ACC112 (cell line): ENCODE results near the gene MED13L.
A peak's percentile ranks its signal among the peaks of the same experiment; 100 is the strongest.
"Not testable (repeated sequence)": the region's sequence is repeated elsewhere in the genome, so short reads cannot be mapped to it uniquely, and the experiment has no call there.

ENCODE experiments used
- H2AFZ ChIP-seq: fragments of 200-600 bp; sonication (generic); one replicate; pipeline ENCODE4 v1.6.0; 2017; ENCODE audit warnings: antibody characterized with exemption, low read length; ENCODE audit not compliant: unreplicated experiment
- H3K27ac ChIP-seq: fragments of 200-600 bp; sonication (generic); 2 replicates; pipeline ENCODE4 v1.5.1; 2014; ENCODE audit warnings: low read depth, mild to moderate bottlenecking, antibody characterized with exemption, low read length, moderate library complexity
- H3K27me3 ChIP-seq: fragments of 200-600 bp; sonication (generic); 2 replicates; pipeline ENCODE4 v1.6.1; 2014; ENCODE audit warnings: mild to moderate bottlenecking, antibody characterized with exemption, low read length, moderate library complexity, mixed read lengths; ENCODE audit not compliant: insufficient read depth
- H3K36me3 ChIP-seq: fragments of 200-600 bp; sonication (generic); 2 replicates; pipeline ENCODE4 v1.6.1; 2016; ENCODE audit warnings: mild to moderate bottlenecking, antibody characterized with exemption, low read length, moderate library complexity, mixed read lengths; ENCODE audit not compliant: insufficient read depth
- H3K4me1 ChIP-seq: fragments of 200-600 bp; sonication (generic); one replicate; pipeline ENCODE4 v1.6.1; 2016; ENCODE audit warnings: low read length, mixed read lengths; ENCODE audit not compliant: insufficient read depth, unreplicated experiment, control insufficient read depth
- H3K4me3 ChIP-seq: fragments of 200-600 bp; sonication (generic); 2 replicates; pipeline ENCODE4 v1.5.1; 2014; ENCODE audit warnings: mild to moderate bottlenecking, low read depth, low read length
- H3K79me2 ChIP-seq: fragments of 200-600 bp; sonication (generic); one replicate; pipeline ENCODE4 v1.6.0; 2016; ENCODE audit warnings: low read length; ENCODE audit not compliant: control insufficient read depth, unreplicated experiment, insufficient read depth

The MED13L gene

DNA sequence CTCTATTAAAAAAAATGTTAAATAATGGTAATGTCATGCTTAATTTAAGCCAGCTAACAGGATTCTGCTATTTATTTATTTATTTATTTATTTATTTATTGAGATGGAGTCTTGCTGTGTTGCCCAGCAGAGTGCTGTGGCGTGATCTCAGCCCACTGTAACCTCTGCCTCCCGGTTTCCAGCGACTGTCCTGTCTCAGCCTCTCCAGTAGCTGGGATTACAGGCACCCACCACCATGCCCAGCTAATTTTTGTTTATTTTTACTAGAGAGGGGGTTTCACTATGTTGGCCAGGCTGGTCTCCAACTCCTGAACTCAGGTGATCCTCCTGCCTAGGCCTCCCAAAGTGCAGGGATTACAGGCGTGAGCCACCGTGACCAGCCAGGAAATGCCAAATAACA, 43.3 kb downstream of the MED13L start:
- Histone ChIP-seq H3K79me2 (peaks cover 80% of the 10 kb centered on the region), H3K4me1 (peaks cover 40% of the 10 kb centered on the region)
- not testable (repeated sequence) for H3K36me3 ChIP-seq, H3K4me3 ChIP-seq, H2AFZ ChIP-seq, H3K27ac ChIP-seq, H3K27me3 ChIP-seq

DNA sequence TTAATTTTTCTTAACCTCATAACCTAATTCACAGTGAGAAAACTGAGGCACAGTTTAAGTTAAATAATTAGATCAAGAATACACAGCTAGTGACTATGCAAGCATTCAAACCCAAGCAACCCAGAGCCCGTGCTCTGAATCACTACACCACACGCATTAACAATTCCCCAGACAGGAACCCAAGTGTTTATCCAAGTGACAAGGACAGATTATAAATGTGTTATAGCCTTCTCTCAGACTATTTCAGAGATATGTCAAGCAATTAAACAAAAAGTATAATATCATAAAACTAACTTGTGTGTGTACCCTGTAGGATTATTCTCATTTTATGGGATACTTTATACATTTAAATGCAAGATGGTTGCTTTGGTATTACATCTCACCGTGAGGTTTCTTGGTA, 43.8 kb downstream of the MED13L start:
- H2AFZ ChIP-seq, result no peak overlapping the region
- H3K27ac ChIP-seq, result no peak overlapping the region
- no peaks in the 10 kb centered on the region; the same call in 1 of the 2 replicates for H3K36me3 ChIP-seq
- peaks cover 83% of the 10 kb centered on the region for H3K79me2 ChIP-seq
- H3K4me3 ChIP-seq, result no peak overlapping the region
- no peaks in the 10 kb centered on the region for H3K27me3 ChIP-seq
- peaks cover 40% of the 10 kb centered on the region for H3K4me1 ChIP-seq

- peaks cover 75% of the 10 kb centered on the region for H3K79me2 ChIP-seq
Measured at GRCh38 chr12:116227811-116228210, 49.7 kb downstream of the MED13L start.

DNA sequence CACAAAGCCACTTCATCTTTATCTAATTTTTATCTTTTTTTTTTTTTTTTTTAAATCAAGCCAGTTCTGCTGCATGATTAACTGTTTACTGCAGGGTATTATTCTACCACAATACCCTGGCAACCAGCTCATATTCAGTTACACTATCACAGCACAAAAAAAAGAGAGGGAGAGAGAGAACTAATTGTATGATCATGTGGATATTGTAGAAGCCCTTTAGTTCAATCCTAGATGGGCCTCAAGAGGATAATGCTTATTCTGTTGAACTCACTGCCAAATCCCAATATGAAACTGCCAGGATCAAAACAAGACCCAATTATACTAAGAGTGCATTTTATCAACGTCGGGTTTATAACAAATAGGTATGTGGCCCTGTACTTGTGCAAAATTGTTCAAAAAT, 51.5 kb downstream of the MED13L start:
- H3K27me3 ChIP-seq, result no peaks in the 10 kb centered on the region
- H3K36me3 ChIP-seq, result peaks cover 3% of the 10 kb centered on the region; the same call in 1 of the 2 replicates
- no peak overlapping the region for H2AFZ ChIP-seq
- no peak overlapping the region for H3K4me3 ChIP-seq
- peaks cover 15% of the 10 kb centered on the region for H3K4me1 ChIP-seq
- H3K79me2 ChIP-seq, result peaks cover 79% of the 10 kb centered on the region
- no peak overlapping the region for H3K27ac ChIP-seq

More at GRCh38 chr12:116227811-116228210, 49.7 kb downstream of the MED13L start:
- Histone ChIP-seq H2AFZ (no peak overlapping the region), H3K4me1 (peaks cover 12% of the 10 kb centered on the region), H3K27ac (no peak overlapping the region), H3K36me3 (peaks cover 3% of the 10 kb centered on the region; the same call in 1 of the 2 replicates), H3K27me3 (no peaks in the 10 kb centered on the region), H3K4me3 (no peak overlapping the region)

DNA sequence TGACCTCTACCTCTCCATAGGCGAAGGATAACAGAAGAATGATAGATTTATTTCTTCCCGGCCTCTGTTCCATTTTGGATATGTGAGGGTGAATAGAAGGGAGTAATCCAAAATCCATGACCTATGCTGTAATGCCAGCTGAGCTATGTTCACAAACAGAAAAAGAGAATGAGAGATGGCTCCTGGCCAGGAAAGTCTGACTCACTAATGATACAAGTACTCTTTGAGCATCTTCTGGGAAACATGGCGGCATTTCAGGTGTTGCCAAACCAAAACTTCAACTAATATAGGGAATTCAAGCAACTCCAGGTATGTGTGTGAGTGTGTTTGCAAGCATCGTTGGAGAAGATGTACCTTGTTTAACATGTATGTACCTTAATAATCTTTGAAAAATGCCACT, 55.1 kb downstream of the MED13L start:
- peak overlapping the region; percentile 20 for H3K27ac ChIP-seq
- no peaks in the 10 kb centered on the region for H3K27me3 ChIP-seq
- H3K79me2 ChIP-seq, result peaks cover 75% of the 10 kb centered on the region
- H3K36me3 ChIP-seq, result peaks cover 3% of the 10 kb centered on the region; the same call in 1 of the 2 replicates
- peaks cover 8% of the 10 kb centered on the region for H3K4me1 ChIP-seq
- no peak overlapping the region for H2AFZ ChIP-seq
- no peak overlapping the region for H3K4me3 ChIP-seq

GRCh38 chr12:116220756-116221155, 56.7 kb downstream of the MED13L start:
- Histone ChIP-seq H3K27me3 (no peaks in the 10 kb centered on the region), H3K27ac (no peak overlapping the region), H3K4me1 (peaks cover 8% of the 10 kb centered on the region), H3K36me3 (peaks cover 3% of the 10 kb centered on the region; the same call in 1 of the 2 replicates), H2AFZ (no peak overlapping the region), H3K79me2 (peaks cover 77% of the 10 kb centered on the region), H3K4me3 (no peak overlapping the region)

- peaks cover 14% of the 10 kb centered on the region for H3K4me1 ChIP-seq
- no peaks in the 10 kb centered on the region for H3K36me3 ChIP-seq
- H3K27ac ChIP-seq, result no peak overlapping the region
- no peak overlapping the region for H2AFZ ChIP-seq
- peaks cover 84% of the 10 kb centered on the region for H3K79me2 ChIP-seq
- no peaks in the 10 kb centered on the region for H3K27me3 ChIP-seq
- no peak overlapping the region for H3K4me3 ChIP-seq
Measured at GRCh38 chr12:116217045-116217735, 60.3 kb downstream of the MED13L start.

- peaks cover 84% of the 10 kb centered on the region for H3K79me2 ChIP-seq
- H3K27me3 ChIP-seq, result no peaks in the 10 kb centered on the region
- H3K36me3 ChIP-seq, result no peaks in the 10 kb centered on the region
- no peak overlapping the region for H3K4me3 ChIP-seq
- peaks cover 11% of the 10 kb centered on the region for H3K4me1 ChIP-seq
- H2AFZ ChIP-seq, result no peak overlapping the region
- no peak overlapping the region for H3K27ac ChIP-seq
Measured at GRCh38 chr12:116216022-116216756, 61.3 kb downstream of the MED13L start.

- Histone ChIP-seq H3K4me3 (no peak overlapping the region), H3K27ac (no peak overlapping the region), H3K27me3 (no peaks in the 10 kb centered on the region), H2AFZ (no peak overlapping the region), H3K36me3 (no peaks in the 10 kb centered on the region), H3K79me2 (peaks cover 84% of the 10 kb centered on the region), H3K4me1 (peaks cover 11% of the 10 kb centered on the region)
Measured at GRCh38 chr12:116215023-116215422, 62.5 kb downstream of the MED13L start.

GRCh38 chr12:116213885-116214527, 63.5 kb downstream of the MED13L start:
- Histone ChIP-seq H3K36me3 (no peaks in the 10 kb centered on the region), H3K79me2 (peaks cover 94% of the 10 kb centered on the region), H3K27me3 (no peaks in the 10 kb centered on the region), H3K4me1 (peaks cover 11% of the 10 kb centered on the region), H3K4me3 (no peak overlapping the region), H3K27ac (no peak overlapping the region), H2AFZ (no peak overlapping the region)
